ENCODE measurements around the gene KCNJ11.

Gene KCNJ11

DNA sequence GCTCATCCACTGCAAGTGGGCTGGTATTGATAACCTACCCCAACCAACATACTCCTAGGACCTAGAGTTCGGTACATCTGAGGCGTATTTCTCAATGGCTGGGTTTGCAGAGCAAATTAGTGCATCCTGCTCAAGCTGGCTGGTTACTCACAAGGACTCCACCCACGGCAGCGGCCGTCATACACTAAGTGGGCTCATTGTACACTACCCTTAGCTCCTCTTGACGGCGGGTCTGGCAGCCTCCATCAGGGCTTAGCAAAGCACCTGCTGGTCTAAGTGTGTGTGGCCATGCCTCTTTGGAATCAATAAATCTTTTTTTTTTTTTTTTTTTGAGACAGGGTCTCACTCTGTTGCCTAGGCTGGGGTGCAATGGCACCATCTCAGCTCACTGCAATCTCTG, 20.2 kb upstream of the KCNJ11 start:
- DNase-seq (ENCODE audit: low spot score) = no peak

- no peak for DNase-seq (ENCODE audit: low spot score)
Measured at GRCh38 chr11:17408026-17408425, 19.6 kb upstream of the KCNJ11 start.

DNA sequence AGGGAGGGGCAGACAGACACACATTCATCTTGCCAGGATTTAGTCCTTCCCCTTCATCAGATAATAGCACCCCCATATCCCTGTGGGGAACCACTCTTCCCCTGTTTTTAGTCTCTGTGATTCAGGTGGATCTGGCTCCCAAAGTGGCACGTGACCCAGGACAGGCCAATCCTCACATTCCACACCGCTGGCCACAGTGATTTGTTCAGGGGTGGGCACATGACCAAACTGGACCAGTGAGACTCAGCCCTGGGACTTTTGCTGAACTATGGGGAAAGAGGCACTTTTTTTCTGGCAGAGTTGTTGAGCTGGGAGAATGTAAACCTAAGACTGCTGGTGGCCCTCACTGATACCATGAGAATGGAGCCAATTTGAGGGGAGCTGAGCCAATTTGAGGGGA, 19.1 kb upstream of the KCNJ11 start:
- DNase-seq (ENCODE audit: low spot score) = no peak

- DNase-seq (ENCODE audit: low spot score) = no peak
Measured at GRCh38 chr11:17406818-17407149, 18.3 kb upstream of the KCNJ11 start.

DNA sequence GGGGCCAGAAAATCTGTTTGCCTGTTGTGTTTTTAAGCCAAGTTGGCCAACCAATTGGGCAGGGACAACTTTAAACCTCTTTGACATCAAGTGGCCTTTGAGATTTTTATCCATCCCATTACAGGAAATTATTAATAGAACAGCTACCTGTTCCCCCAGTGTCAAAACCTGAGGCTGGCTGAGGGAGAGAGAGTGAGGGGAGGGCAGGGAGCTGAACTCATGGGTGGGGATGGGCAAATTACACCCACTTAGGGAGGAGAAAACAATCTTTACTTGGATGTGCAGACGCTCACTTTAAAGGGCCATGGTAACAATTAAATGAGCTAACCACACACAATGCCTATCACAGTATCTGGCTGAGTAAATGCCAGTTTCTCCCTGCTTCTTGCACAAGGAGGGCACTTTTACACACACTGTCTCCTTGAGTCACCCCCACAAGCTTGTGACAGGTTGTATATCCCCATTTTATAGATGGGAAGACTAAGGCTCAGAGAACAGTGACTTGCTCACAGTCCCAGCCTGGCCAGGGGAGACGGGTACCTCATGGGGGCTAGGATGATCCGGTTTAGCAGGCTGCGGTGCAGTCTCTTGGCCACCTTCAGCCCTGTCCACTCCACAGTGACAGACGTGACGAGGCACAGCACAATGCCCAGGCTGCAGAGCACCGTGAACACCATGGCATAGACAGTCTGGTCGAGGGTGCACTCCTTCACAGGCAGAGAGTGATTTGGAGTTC, 17.8 kb upstream of the KCNJ11 start:
- no peak for DNase-seq (ENCODE audit: low spot score)

DNA sequence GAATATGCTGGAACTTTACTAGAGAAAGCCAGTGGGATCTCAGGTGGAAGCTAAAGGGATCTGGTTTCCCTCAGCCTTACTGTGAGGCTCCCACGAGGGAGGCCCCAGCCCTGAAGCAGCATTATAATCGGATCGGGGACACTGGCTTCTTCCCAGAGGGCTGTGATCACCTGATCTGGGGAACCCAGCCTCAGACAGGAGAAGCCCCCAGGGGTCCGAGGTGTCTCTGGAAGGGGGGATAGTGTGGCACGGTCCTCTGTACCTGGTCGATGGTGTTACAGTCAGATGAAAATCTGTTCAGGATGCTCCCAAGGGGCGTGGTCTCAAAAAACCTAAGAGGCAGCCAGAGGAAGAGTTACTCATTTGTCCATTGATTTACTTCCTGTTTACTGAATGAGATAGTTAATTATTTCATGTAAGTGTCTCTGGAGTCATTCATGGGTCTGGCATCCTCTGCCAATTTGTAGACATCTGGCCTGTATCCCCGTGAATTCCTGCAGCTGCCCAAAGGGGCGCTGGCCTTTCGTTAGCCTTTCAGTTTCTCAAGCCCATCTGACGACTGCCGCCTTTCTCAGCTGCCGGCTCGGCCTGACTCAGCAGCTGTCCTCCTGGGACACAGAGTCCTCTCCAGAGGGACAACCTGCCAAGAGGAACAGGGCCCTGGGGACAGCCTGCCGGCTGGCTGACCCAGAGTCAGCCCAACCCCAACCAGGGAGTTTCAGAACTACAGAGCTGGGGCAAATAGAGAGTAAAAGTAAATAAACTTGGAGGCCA, 17.0 kb upstream of the KCNJ11 start:
- peak; percentile 73 for DNase-seq (ENCODE audit: low spot score)

- DNase-seq (ENCODE audit: low spot score) = no peak
Measured at GRCh38 chr11:17403980-17404759, 15.7 kb upstream of the KCNJ11 start.

GRCh38 chr11:17402486-17402885, 14.0 kb upstream of the KCNJ11 start:
- no peak for DNase-seq (ENCODE audit: low spot score)

DNA sequence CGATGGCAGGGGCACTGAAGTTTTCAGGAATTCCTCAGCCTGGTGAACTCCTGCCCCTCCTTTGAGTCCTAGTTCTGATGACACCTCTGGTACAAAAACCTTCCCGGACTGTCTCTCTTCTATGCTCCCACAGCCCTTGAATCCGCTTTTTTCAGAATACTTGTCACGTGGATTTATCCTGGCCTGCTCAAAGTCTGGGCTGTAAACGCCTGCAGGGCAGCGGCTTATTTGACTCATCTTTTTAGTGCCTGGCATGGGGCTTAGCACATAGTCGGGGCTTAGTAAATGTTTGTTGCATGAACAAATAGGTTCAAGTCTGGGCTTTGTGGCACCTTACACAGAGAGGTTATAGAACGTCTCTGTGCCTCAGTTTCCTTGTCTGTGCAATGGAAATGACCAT, 13.4 kb upstream of the KCNJ11 start:
- no peak for DNase-seq (ENCODE audit: low spot score)

DNA sequence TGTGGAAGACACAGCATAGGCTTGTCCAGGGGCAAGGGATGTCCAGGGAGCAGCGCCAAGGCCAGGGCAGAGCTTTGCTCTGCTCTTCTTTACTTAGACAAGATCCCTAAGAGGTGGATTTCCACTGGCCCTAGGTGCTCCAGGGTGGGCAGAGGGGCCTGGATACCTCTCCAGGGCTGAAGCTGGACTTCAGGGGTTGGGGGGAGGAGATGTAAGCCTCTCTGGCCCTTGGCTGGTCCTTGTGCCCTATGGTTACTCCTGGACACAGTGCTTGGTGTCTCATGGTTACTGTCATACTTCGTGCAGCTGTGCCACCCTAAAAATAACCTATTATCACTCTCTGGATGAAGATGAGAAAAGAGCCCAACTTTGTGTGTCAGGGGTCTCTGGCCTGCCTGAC, 12.9 kb upstream of the KCNJ11 start:
- no peak for DNase-seq (ENCODE audit: low spot score)

DNA sequence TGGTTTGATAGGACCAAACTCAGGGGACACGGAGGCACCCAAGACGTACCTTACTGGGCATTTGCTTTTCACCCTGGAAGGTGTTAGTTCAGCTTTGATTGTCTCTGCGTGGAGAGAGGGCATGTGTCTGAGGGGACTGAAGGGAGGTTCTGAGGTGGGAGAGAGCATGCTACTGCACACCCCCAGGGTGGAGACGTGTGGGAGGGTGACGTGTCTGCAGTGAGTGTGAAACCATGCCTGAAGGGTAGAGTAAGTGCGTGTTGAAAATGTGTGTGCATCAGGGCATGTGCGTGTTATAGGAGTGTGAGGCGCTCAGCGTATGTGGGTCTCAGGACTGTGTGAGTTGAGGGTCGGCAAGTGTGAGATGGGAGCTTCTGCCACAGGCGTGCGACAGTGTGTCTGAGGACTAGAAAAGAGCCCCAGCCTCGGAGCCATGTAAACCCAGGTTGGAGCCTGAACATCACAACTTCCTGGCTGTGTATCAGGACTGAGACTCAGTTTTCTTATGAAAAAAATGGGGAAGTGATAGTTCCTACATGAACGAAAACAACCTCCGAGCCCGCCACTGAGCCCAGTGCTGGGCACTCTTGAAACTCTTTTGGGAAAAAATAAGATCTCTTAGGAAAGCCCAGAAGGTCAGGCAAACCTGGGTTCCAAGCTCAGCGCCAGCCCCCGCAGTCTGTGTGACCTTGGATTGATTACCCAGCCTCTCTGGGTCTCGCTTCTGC, 11.8 kb upstream of the KCNJ11 start:
- no peak for DNase-seq (ENCODE audit: low spot score)

DNA sequence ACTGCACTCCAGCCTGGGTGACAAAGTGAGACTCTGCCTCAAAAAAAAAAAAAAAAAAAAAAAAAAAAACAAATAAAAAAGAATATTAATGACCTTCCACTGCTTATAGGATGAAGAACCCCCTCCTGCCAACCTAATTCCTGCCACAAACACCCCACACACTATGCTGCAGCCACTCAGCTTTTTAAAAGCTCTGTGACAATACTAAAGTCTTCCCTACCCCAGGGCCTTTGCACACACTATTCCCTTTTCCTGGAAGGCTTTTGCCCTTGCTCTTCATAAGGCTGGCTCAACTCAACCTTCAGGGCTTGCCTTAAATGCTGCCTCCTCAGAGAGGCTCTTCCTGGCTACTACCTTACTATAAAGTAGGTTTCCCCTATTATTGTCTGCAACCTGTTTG, 10.8 kb upstream of the KCNJ11 start:
- no peak for DNase-seq (ENCODE audit: low spot score)

DNA sequence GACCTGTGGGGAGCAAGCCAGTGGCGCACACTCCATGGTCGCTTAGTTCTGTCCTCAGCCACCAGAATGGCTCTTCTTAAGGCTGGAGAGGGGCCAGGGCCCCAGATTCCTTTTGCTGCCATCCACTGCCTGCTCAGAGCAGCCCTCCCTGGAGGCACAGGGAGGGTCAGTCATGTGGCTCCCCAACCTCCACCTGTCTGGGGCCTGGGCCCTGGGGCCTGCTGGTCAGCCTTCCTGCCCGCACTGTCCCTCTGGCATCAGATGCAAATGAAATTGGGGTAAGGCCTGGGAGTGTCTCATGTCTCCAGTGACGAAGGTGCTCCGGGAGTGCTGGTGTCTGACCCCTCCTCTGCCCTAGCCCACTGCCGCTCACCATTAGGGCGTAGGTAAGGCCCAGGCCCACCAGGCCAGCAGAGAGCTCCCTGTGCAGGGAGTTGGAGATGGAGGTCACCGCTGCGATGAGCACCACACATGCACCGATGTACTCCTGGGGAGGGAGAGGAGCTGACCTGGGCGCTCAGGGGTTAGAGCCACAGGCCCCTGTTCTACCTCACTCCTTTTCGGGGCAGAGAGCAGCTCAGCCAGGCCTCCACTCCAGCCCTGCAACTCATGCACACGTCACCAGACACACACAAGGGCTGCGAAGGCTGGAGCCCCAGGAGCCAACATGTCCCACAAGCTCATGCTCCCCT, 9.0 kb upstream of the KCNJ11 start:
- no peak for DNase-seq (ENCODE audit: low spot score)

GRCh38 chr11:17396598-17397310, 8.3 kb upstream of the KCNJ11 start:
- DNase-seq (ENCODE audit: low spot score) = no peak

GRCh38 chr11:17395978-17396377, 7.5 kb upstream of the KCNJ11 start:
- no peak for DNase-seq (ENCODE audit: low spot score)

GRCh38 chr11:17395554-17395961, 7.1 kb upstream of the KCNJ11 start:
- no peak for DNase-seq (ENCODE audit: low spot score)

DNA sequence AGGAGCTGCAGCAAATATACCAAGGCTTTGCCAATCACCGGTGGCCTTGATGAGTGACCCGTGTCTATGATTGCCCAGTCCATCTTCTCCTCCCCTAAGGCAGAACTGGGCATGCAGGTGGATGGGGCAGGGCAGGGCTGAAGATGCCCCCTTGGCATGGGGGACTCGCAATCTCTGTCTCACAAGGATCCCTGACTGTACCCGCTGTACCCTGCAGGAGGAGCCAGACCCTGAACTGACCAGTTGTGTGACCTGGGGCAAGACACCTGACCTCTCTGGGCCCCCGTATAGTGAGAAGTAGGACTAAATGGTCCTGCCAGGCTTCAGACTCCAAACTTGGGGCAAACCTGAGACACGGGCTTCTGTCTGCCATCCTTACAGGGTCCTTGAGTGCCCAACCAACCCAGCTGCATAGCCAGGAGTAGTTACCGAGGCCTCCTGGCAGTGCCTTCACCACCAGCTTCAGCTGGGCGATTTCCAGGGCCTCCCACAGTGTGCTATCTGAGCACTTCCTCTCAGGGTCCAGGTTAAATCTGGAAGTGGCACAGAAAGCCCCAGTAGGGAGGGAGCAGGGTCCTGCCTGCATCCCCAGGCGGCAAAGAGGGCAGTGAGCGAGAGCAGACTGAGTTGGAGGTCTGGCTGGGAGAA, 6.4 kb upstream of the KCNJ11 start:
- DNase-seq (ENCODE audit: low spot score) = no peak

GRCh38 chr11:17393472-17393871, 5.0 kb upstream of the KCNJ11 start:
- DNase-seq (ENCODE audit: low spot score) = no peak

GRCh38 chr11:17392872-17393271, 4.4 kb upstream of the KCNJ11 start:
- no peak for DNase-seq (ENCODE audit: low spot score)

DNA sequence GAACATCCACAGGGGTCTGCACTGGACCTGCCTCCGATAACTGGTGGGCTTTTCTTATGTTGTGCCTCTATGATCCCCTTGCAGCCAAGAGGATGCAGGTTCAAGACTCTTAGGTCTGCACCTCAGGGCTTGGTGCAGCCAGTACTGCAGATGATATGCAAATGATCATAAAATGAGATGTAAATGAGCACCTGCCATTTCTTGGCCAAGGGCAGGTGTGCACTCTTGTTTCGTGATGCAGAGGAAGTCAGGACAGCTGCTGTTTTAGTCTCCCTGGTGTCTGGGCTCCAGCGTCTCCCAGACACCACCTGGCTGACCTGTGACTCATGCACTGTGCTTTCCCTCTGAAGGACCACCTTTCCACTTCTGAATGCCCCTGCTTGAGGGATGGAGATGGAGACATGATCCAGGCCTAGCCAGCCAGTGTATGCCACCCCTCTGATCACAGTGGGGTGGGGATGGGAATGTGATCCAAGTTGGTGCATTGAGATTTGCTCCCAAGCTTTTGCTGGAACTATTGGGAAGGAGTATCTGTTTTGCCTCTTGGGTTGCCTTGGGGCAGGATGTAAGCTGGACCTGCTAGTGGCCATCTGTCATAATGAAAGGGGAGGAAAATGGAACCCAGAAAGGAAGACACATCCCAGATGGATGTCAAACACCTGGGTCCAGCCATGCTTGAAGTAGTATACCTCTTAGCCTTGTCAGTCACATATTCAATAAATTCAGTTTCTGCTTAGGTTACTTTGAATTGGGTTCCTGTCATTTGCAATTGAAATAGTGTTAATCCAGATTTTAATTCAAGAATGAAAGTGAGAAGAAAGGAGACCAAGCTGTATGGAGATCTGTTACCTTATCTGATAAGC, 3.3 kb upstream of the KCNJ11 start:
- DNase-seq (ENCODE audit: low spot score) = no peak

Measured in AG08395 (cell line).